Liver (tissue), 9 donors: ENCODE measurements around the gene UGT1A6. TPM values are rescaled to one million over a fixed set of nuclear protein-coding genes. Genes with fewer than 3 reads are reported as not detected.

Experiments
- DNase-seq: peaks from one replicate; pipeline ENCODE4 v3.0.0-alpha.2; 2017; ENCODE audit warnings: low spot score
- H3K27ac ChIP-seq, 2 donors: one replicate each; pipeline ENCODE4 v1.7.0; 2013; ENCODE audit warnings: inconsistent platforms in 2 of 2, low read length in 2 of 2, control low read depth in 1 of 2, low read depth in 1 of 2, mild to moderate bottlenecking in 1 of 2
- H3K27me3 ChIP-seq, 4 donors: one replicate each; pipeline versions ENCODE4 v1.6.1 to v1.7.0; 2013; ENCODE audit warnings: low read length in 3 of 4, inconsistent platforms in 1 of 4, mild to moderate bottlenecking in 1 of 4, moderate library complexity in 1 of 4; ENCODE audit not compliant: control insufficient read depth in 4 of 4, insufficient read depth in 4 of 4
- H3K36me3 ChIP-seq, 4 donors: one replicate each; pipeline versions ENCODE4 v1.6.1 to v1.7.0; 2013; ENCODE audit warnings: low read length in 3 of 4, mild to moderate bottlenecking in 3 of 4, low read depth in 1 of 4, moderate library complexity in 1 of 4; ENCODE audit not compliant: control insufficient read depth in 4 of 4, insufficient read depth in 3 of 4
- H3K4me1 ChIP-seq, 4 donors: one replicate each; pipeline versions ENCODE4 v1.6.1 to v1.7.0; 2013; ENCODE audit warnings: low read length in 3 of 4, mild to moderate bottlenecking in 3 of 4, moderate library complexity in 1 of 4; ENCODE audit not compliant: control insufficient read depth in 4 of 4, insufficient read depth in 4 of 4
- H3K4me3 ChIP-seq, 3 donors: one replicate each; pipeline versions ENCODE4 v1.6.1 to v1.7.0; 2013; ENCODE audit warnings: low read length in 3 of 3, control low read depth in 1 of 3, low read depth in 1 of 3, mild to moderate bottlenecking in 1 of 3
- H3K9ac ChIP-seq, 2 donors: one replicate each; pipeline ENCODE4 v1.7.0; 2013; ENCODE audit warnings: low read length in 2 of 2, mild to moderate bottlenecking in 2 of 2, moderate library complexity in 2 of 2, control low read depth in 1 of 2, low read depth in 1 of 2
- H3K9me3 ChIP-seq, 4 donors: one replicate each; pipeline versions ENCODE4 v1.6.1 to v1.7.0; 2013; ENCODE audit warnings: low read length in 3 of 4; ENCODE audit not compliant: control insufficient read depth in 4 of 4
- EGR1 ChIP-seq, 2 donors: IDR thresholded peaks; 2 replicates each; pipeline ENCODE4 v1.6.1; 2016 to 2018; ENCODE audit warnings: antibody characterized with exemption in 2 of 2, low read depth in 2 of 2
- FOXA1 ChIP-seq: IDR thresholded peaks from 2 replicates; pipeline ENCODE4 v1.6.1; 2016; ENCODE audit warnings: antibody characterized with exemption
- FOXA2 ChIP-seq: IDR thresholded peaks from 2 replicates; pipeline ENCODE4 v1.6.1; 2016; ENCODE audit warnings: antibody characterized with exemption
- GABPA ChIP-seq, 2 donors: IDR thresholded peaks in 1 of 2; conservative IDR thresholded peaks in 1 of 2; 2 replicates each; pipeline ENCODE4 v1.6.1; 2016; ENCODE audit warnings: antibody characterized with exemption in 2 of 2, mild to moderate bottlenecking in 1 of 2, moderate library complexity in 1 of 2
- HNF4A ChIP-seq, 2 donors: conservative IDR thresholded peaks; 2 replicates each; pipeline ENCODE4 v1.6.1; 2016; ENCODE audit warnings: antibody characterized with exemption in 2 of 2, mild to moderate bottlenecking in 2 of 2
- HNF4G ChIP-seq: IDR thresholded peaks from 2 replicates; pipeline ENCODE4 v1.6.1; 2016; ENCODE audit warnings: antibody characterized with exemption
- JUND ChIP-seq, 2 donors: IDR thresholded peaks; 2 replicates each; pipeline ENCODE4 v1.6.1; 2016; ENCODE audit warnings: antibody characterized with exemption in 2 of 2
- NR2F2 ChIP-seq: IDR thresholded peaks from 2 replicates; pipeline ENCODE4 v1.6.1; 2016; ENCODE audit warnings: antibody characterized with exemption
- RAD21 ChIP-seq, 2 donors: IDR thresholded peaks; 2 replicates each; pipeline ENCODE4 v1.6.1; 2016; ENCODE audit warnings: antibody characterized with exemption in 2 of 2, mild to moderate bottlenecking in 2 of 2
- REST ChIP-seq: IDR thresholded peaks from 2 replicates; pipeline ENCODE4 v1.6.1; 2016; ENCODE audit warnings: antibody characterized with exemption, mild to moderate bottlenecking
- RXRA ChIP-seq, 2 donors: IDR thresholded peaks; 2 replicates each; pipeline ENCODE4 v1.6.1; 2017 to 2018; ENCODE audit warnings: antibody characterized with exemption in 2 of 2, mild to moderate bottlenecking in 1 of 2
- SP1 ChIP-seq: IDR thresholded peaks from 2 replicates; pipeline ENCODE4 v1.6.1; 2018; ENCODE audit warnings: antibody characterized with exemption, mild to moderate bottlenecking
- TAF1 ChIP-seq: conservative IDR thresholded peaks from 2 replicates; pipeline ENCODE4 v1.6.1; 2016; ENCODE audit warnings: antibody characterized with exemption, mild to moderate bottlenecking
- YY1 ChIP-seq: IDR thresholded peaks from 2 replicates; pipeline ENCODE4 v1.6.1; 2016; ENCODE audit warnings: antibody characterized with exemption, mild to moderate bottlenecking
- WGBS: extraction: QIAGEN DNeasy Blood & Tissue Kit; methylation state at CpG from one replicate; pipeline ENCODE4 v1.1.7; 2013; 5-methylcytosine and 5-hydroxymethylcytosine counted together
- polyA plus RNA-seq, 2 donors: library from polyadenylated mRNA; stranded (reverse) in 1 of 2; unstranded in 1 of 2; fragments of 200-250 nt in 1 of 2; fragments of >200 nt in 1 of 2; fragmentation: Nextera tagmentation in 1 of 2; extraction: Ambion mirVana in 1 of 2; gene quantifications; one replicate each; pipeline versions ENCODE4 v1.2.1 to v1.2.3, GENCODE V29; 2013 to 2015
- total RNA-seq, 2 donors: library from RNA; depleted of rRNA; stranded (reverse); fragments of >200 nt; gene quantifications; one replicate each; pipeline ENCODE4 v1.2.3, GENCODE V29; 2014
- TF ChIP-seq, protein P1 (sequence below): fragments of 150-350 bp; IDR thresholded peaks from 2 replicates; pipeline ENCODE4 v1.5.1; 2017; ENCODE audit warnings: improper control_type of control experiment, low read depth, low read length; ENCODE audit not compliant: missing input control
- TF ChIP-seq, protein P2 (sequence below): IDR thresholded peaks from 2 replicates; pipeline ENCODE4 v1.6.1; 2016; ENCODE audit warnings: antibody characterized with exemption
- TF ChIP-seq, protein P3 (sequence below): IDR thresholded peaks from 2 replicates; pipeline ENCODE4 v1.6.1; 2016; ENCODE audit warnings: antibody characterized with exemption
- TF ChIP-seq, protein P4 (sequence below): IDR thresholded peaks from 2 replicates; pipeline ENCODE4 v1.6.1; 2016; ENCODE audit warnings: antibody characterized with exemption
- donor health status: healthy.
- donor health status: healthy.
- donor health status: healthy.
- donor health status: healthy.
- donor health status: healthy.

The UGT1A6 gene
- total and polyA plus RNA-seq, 4 donors = 33.4 to 103 (median 46.5) TPM; not detected in 1

DNA sequence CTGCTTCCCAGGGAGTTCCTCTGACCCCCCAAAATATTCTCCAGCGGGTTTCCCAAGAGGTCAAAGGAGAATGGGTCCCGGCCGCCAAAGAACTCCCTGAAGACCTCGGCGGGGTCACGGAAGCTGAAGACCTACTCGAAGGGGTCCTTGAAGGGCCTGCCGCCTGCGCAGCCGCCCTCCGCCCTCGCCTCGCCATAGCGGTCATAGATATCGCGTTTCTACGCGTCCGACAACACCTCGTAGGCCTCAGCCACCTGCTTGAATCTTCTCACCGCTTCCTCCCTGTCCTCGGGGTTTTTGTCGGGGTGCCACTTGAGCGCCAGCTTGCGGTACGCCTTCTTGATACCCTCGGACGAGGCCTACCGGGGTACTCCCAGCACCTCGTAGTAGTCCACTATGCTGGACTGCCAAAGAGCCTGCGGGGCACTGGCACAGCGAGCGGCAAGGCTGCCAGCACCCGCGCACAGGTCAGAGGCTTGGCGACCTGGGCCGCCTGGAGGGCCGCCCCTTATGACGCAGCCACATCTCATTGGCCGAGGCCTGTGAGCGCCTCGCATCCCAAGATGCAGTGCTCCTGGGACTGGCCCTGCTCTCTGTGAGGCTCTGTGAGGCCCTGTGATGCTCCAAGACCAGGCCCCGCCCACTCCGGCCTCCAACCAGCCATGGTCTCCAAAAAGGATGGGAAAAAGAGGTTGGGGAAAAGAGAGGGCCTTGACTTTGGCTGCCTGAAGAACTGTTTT lies 62.4 kb downstream of the UGT1A6 start:
- no peak overlapping the region for H3K4me3 ChIP-seq
- H3K9ac ChIP-seq = no peak overlapping the region
- H3K27me3 ChIP-seq = no peaks in the 10 kb centered on the region
- no peak for DNase-seq
- no peak overlapping the region for H3K27ac ChIP-seq
- TF ChIP-seq, protein P1, sequence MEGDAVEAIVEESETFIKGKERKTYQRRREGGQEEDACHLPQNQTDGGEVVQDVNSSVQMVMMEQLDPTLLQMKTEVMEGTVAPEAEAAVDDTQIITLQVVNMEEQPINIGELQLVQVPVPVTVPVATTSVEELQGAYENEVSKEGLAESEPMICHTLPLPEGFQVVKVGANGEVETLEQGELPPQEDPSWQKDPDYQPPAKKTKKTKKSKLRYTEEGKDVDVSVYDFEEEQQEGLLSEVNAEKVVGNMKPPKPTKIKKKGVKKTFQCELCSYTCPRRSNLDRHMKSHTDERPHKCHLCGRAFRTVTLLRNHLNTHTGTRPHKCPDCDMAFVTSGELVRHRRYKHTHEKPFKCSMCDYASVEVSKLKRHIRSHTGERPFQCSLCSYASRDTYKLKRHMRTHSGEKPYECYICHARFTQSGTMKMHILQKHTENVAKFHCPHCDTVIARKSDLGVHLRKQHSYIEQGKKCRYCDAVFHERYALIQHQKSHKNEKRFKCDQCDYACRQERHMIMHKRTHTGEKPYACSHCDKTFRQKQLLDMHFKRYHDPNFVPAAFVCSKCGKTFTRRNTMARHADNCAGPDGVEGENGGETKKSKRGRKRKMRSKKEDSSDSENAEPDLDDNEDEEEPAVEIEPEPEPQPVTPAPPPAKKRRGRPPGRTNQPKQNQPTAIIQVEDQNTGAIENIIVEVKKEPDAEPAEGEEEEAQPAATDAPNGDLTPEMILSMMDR = no peak
- TF ChIP-seq, protein P2, sequence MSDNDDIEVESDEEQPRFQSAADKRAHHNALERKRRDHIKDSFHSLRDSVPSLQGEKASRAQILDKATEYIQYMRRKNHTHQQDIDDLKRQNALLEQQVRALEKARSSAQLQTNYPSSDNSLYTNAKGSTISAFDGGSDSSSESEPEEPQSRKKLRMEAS = no peak
- TF ChIP-seq NR2F2 = no peak
- H3K36me3 ChIP-seq = no peaks in the 10 kb centered on the region
- H3K4me1 ChIP-seq = peaks cover 12 to 52% (median 31%) of the 10 kb centered on the region in 4 donors
- H3K9me3 ChIP-seq = no peaks in the 10 kb centered on the region
- 96% methylated on average over 44 of the region's 44 CpGs for WGBS

DNA sequence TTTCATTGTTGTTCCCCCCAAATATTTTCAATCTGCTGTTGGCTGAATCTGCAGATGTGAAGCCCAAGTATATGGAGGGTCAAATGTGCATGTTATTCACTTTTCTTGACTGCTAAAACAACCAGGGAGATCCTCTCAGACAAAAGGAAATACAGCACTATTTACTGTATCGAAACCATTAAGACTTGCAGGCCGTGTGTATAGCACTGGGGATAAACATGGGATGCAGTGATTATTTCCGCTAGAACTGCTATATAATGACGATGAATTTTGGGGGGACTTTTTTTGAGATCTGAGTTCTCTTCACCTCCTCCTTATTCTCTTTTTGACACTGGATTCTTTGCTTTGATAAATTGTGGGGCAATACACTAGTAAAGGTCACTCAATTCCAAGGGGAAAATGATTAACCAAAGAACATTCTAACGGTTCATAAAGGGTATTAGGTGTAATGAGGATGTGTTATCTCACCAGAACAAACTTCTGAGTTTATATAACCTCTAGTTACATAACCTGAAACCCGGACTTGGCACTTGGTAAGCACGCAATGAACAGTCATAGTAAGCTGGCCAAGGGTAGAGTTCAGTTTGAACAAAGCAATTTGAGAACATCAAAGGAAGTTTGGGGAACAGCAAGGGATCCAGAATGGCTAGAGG lies 63.9 kb downstream of the UGT1A6 start:
- no peak for DNase-seq
- 24% methylated on average over 7 of the region's 7 CpGs for WGBS
- peak overlapping the region; percentile 69 to 72 for H3K27ac ChIP-seq
- H3K4me3 ChIP-seq = no peak overlapping the region
- TF ChIP-seq TAF1 (peak; percentile 49), FOXA1 (peak; percentile 89), EGR1 (IDR thresholded peaks at IDR 0.05; ENCODE audit: low read depth in 2 of 2) (no peak), RAD21 (IDR thresholded peaks at IDR 0.05) (peak; percentile 50 to 62), HNF4A (conservative IDR thresholded peaks at IDR 0.05) (peak; percentile 96 to 98), REST (peak; percentile 62), FOXA2 (peak; percentile 84), GABPA (IDR thresholded peaks at IDR 0.05 in 1 of 2, conservative IDR thresholded peaks at IDR 0.05 in 1 of 2) (no peak), HNF4G (peak; percentile 95), SP1 (peak; percentile 100), RXRA (IDR thresholded peaks at IDR 0.05) (peak; percentile 99 to 100), NR2F2 (peak; percentile 77), YY1 (peak; percentile 74), JUND (IDR thresholded peaks at IDR 0.05) (peak; percentile 83 to 94)
- TF ChIP-seq, protein P3, sequence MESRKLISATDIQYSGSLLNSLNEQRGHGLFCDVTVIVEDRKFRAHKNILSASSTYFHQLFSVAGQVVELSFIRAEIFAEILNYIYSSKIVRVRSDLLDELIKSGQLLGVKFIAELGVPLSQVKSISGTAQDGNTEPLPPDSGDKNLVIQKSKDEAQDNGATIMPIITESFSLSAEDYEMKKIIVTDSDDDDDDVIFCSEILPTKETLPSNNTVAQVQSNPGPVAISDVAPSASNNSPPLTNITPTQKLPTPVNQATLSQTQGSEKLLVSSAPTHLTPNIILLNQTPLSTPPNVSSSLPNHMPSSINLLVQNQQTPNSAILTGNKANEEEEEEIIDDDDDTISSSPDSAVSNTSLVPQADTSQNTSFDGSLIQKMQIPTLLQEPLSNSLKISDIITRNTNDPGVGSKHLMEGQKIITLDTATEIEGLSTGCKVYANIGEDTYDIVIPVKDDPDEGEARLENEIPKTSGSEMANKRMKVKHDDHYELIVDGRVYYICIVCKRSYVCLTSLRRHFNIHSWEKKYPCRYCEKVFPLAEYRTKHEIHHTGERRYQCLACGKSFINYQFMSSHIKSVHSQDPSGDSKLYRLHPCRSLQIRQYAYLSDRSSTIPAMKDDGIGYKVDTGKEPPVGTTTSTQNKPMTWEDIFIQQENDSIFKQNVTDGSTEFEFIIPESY = peak; percentile 93
- TF ChIP-seq, protein P1 = no peak
- TF ChIP-seq, protein P2 = peak; percentile 50
- TF ChIP-seq, protein P4, sequence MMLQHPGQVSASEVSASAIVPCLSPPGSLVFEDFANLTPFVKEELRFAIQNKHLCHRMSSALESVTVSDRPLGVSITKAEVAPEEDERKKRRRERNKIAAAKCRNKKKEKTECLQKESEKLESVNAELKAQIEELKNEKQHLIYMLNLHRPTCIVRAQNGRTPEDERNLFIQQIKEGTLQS = peak; percentile 81
- peaks cover 12 to 58% (median 31%) of the 10 kb centered on the region in 4 donors for H3K4me1 ChIP-seq
- H3K9me3 ChIP-seq = no peaks in the 10 kb centered on the region
- peak overlapping the region in 1 of 2 donors; percentile 63 for H3K9ac ChIP-seq
- H3K27me3 ChIP-seq = no peaks in the 10 kb centered on the region
- H3K36me3 ChIP-seq = no peaks in the 10 kb centered on the region
